ENCODE measurements around the gene LVRN. TPM values are rescaled to one million over a fixed set of nuclear protein-coding genes. Genes with fewer than 3 reads are reported as not detected.
"Not testable (repeated sequence)": the region's sequence is repeated elsewhere in the genome, so short reads cannot be mapped to it uniquely, and the experiment has no call there.

LVRN gene, protein sequence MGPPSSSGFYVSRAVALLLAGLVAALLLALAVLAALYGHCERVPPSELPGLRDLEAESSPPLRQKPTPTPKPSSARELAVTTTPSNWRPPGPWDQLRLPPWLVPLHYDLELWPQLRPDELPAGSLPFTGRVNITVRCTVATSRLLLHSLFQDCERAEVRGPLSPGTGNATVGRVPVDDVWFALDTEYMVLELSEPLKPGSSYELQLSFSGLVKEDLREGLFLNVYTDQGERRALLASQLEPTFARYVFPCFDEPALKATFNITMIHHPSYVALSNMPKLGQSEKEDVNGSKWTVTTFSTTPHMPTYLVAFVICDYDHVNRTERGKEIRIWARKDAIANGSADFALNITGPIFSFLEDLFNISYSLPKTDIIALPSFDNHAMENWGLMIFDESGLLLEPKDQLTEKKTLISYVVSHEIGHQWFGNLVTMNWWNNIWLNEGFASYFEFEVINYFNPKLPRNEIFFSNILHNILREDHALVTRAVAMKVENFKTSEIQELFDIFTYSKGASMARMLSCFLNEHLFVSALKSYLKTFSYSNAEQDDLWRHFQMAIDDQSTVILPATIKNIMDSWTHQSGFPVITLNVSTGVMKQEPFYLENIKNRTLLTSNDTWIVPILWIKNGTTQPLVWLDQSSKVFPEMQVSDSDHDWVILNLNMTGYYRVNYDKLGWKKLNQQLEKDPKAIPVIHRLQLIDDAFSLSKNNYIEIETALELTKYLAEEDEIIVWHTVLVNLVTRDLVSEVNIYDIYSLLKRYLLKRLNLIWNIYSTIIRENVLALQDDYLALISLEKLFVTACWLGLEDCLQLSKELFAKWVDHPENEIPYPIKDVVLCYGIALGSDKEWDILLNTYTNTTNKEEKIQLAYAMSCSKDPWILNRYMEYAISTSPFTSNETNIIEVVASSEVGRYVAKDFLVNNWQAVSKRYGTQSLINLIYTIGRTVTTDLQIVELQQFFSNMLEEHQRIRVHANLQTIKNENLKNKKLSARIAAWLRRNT
- total RNA-seq = 0.17 and 0.23 TPM in 2 replicates

DNA sequence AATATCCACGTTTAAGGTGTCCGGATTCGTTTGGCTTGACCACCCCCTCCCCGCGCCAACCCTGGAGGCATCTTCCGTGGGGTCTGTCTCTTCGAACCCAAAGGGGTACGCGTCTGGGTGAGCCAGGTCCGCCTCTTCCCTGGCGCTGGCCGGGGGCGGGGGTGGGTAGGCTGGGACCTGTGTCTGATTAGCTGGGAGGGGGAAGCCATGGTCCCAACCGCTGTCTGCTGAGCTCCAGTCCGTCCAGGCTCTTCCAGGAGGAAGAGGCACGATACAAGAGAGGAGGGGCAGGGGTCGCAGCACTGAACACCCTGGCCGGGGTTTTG is at the start of gene LVRN:
Gene LVRN (plus strand): TSS at position 237 of the 326 bp plus-strand sequence. CDS start 143 bp downstream, outside the sequence.
- no peak for DNase-seq

DNA sequence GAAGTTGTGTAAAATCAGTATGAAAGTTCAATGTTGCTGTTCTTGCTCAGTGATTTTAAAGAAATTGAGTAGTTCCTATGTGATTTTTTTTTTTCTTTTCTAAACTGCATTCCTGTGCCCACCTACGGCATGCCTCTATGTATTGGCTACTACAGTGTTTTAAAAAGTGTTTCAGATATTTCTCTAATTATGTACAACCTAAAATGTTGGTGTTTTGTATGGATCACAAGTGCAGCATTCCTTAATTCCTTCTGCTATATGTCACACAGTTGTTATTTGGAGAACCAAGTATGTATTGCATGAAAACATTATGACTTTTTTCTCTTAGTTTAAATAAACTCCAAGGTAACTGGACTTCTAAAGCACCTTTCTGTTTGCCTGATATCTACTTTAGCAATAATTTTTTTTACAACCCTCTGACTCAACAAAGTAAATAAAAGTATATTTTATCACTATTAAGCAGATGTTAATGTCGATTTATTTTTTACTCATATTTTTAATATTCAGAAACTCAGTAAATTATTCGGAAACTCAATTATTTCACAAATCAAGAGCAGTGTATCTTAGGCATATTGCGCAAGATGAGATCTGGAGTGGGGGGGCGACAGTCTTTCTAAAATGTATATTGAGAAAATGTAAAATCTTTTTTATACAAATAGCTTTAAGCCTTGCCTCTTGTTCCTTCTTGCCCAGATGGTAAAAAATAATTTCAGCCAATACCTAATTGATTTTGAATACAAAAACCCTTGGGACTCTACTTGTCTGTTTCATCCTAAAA is 48.5 kb upstream of the LVRN start:
- not testable (repeated sequence) for DNase-seq

DNA sequence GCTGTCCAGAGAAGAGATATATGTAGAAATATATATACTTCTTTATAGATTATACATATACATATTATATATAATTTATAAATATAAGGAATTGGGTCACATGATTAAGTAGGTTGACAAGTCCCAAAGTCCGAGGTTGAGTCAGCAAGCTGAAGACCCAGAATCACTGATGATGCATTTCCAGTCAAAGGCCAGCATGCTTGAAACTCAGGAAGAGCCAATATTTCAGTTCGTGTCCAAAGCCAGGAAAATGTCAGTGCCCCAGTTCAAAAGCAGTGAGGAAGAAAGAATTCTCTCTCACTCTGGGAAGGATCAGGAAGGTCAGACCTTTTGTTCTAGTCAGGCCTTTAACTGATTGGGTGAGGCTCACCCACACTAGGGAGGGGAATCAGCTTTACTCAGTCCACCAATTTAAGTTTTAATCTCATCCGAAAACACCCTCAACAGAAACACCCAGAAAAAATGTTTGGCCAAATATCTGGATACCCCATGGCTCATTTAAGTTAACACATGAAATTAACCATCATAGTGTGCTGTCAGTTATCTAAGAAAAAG is 42.0 kb upstream of the LVRN start:
- DNase-seq = peak; percentile 17

DNA sequence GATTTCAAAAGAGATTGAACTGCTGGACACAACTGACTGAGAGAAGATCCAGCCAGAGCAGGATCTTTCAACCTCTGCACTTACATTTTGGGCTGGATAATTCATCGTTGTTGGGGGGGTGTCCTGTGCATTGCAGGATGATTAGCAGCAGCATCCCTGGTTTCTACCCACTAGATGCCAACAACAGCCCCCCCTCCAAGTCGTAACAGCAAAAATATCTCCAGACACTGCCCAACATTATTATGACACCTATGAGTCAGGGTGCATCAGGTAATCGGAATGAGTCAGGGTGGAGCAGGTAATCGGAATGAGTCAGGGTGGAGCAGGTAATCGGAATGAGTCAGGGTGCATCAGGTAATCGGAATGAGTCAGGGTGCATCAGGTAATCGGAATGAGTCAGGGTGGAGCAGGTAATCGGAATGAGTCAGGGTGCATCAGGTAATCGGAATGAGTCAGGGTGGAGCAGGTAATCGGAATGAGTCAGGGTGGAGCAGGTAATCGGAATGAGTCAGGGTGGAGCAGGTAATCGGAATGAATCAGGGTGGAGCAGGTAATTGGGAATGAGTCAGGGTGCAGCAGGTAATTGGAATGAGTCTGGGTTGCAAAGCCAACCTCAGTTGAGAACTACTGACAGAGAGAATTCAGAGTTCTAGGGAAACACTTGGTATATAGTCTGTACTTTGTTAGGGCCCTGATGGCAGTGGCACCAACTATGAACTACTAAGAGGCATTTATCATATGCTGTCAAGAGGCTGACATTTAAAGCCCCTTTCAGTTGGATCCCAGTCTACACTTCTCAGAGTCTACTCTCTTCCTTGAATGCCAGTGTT is 33.5 kb upstream of the LVRN start:
- DNase-seq = not testable (repeated sequence)

DNA sequence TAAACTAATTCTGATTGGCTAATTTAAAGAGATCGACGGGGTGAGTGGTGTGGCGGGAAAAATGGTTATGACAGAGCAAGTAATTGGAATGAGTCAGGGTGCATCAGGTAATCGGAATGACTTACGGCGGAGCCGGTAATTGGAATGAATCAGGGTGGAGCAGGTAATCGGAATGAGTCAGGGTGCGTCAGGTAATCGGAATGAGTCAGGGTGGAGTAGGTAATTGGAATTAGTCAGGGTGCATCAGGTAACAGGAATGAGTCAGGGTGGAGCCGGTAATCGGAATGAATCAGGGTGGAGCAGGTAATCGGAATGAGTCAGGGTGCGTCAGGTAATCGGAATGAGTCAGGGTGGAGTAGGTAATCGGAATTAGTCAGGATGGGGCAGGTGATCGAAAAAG is 32.1 kb upstream of the LVRN start:
- DNase-seq = not testable (repeated sequence)

DNA sequence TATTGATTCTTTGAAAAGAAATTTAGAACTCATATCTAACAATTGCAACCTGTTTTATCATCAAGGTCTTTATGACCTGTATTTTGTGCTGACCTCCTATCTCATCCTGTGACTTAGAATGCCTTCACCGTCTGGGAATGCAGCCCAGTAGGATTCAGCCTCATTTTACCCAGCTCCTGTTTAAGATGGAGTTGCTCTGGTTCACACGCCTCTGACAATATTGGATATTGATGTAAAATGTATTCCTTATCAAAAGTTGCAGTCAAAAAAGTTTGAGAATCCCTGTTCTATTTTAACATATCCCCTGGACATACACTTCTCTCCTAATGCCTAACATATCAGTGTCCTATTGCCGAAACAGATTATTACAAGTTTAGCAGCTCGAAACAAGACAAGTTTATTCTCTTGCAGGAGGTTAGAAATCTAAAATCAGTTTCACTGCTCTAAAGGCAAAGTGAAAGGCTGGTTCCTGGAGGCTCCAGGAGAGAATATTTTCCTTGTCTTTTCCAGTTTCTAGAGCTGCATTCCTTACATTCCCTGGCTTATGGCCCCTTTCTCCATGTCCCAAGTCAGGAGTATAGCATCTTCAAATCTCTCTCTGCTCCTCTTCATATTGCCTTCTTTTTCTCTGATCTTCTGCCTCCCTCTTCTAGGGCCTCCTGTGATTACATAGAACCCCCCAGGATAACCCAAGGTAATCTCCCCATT is 31.5 kb upstream of the LVRN start:
- no peak for DNase-seq

DNA sequence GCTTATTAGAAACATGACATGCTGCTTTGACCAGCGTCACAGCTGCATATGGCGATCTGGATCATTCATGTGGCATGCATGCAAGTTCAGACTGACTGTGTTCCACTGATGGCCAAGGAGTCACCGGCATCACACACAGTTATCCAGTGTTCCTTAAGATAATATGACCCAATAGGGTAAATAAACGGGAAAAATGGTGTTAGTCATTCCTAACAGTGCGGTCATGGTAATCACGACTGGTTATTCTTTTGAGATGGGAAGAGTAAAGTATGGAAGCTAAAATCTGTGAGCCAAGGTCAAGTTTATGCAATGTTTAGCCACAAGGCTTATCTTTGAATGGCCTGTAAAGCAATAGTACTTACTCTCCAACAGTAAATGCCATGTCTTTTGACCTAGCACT is 29.3 kb upstream of the LVRN start:
- no peak for DNase-seq

DNA sequence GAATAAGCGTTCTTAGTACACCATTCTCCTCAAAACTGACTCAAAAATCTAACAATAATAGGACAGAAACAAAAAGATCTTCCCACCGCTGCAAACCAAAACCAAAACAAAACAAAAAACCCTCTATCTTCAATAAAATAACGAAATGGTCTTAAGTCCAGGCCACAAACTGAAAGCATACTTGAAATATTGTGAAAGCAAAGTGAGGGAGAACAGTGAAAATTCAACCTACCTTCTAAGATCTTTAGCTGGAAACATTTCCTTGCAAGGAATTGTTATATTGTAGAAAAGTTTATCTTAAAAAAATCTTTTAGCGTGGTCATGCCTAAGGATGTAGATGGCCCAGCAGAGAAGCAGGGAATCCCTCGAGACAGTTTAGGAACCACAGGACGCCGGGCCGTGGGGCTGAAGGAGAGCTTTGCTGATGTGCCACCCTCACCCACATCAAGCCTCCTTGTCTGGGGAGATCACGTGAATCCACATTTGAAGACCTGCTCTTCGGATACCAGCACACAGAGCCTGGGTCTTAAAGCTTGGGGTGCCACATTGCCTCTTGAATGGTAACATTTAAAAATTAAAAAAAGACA is 27.8 kb upstream of the LVRN start:
- DNase-seq = no peak

DNA sequence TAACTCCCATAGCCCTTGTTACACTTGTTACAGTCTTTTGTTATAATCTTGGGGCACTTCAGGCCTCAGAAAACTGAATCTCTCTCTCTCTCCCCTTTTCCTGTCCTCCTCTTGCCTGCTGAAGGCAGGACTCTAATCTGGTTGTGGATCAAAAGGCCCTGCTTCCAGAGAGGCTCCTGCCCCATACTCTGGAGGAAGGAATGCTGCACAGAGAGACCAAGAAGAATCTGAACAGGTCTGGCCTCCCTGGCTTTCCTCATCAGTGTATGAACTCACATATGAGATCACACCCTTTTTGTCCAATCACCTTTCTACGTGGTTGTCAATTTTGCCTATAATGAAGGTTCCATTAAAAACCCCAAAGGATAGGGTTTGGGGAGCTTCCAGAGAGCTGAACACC is 26.2 kb upstream of the LVRN start:
- no peak for DNase-seq

DNA sequence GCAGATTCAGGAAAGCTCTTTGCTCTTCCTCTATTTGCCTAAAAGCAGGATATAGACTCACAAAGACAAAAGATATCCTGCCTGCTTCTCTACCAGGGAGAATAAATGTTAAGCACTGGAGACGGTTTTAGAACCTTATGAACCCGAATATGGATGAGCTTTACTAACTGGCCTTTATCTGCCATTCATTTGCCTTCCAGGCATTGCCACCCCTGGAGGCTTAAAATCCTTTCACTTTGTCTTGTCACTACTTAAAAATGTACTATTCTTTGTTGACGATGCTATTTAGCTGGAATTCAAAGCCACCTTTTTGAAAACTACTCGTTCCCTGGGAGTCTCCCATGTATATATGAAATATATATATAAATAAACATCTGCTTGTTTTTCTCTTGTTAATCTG is 23.2 kb upstream of the LVRN start:
- no peak for DNase-seq

DNA sequence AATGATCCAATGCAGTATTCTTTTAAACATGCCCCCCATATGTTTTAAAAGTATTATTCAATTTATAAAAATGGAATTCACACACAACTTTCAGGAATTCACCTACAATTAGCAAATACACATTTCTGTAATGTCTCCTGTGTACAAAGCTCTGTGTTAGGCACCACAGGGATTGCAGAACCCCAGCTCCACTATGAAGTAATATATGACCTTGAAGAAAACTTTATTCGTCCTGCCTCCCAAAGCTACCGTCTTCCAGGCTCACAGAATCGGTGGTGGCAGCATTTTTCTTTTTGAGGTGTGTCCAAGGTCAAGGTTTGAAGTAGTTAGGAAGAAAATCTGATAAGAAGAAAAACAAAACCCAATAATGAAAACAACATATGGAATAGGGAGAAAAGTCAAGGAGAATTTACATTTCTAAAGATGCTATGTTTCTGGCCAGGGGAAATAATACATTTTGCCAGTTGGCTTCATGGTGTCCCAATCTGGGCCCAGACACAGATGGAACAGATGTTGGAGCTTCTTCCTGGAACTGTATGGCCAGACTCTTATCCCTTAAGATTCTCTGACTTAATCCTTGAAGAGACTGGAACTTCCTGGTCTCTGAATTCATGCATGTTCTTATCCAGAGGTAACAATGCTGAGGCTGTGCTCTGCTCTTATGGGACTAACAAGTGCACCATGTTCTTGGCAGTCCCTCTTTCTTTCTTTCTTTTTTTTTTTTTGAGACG is 22.0 kb upstream of the LVRN start:
- no peak for DNase-seq

DNA sequence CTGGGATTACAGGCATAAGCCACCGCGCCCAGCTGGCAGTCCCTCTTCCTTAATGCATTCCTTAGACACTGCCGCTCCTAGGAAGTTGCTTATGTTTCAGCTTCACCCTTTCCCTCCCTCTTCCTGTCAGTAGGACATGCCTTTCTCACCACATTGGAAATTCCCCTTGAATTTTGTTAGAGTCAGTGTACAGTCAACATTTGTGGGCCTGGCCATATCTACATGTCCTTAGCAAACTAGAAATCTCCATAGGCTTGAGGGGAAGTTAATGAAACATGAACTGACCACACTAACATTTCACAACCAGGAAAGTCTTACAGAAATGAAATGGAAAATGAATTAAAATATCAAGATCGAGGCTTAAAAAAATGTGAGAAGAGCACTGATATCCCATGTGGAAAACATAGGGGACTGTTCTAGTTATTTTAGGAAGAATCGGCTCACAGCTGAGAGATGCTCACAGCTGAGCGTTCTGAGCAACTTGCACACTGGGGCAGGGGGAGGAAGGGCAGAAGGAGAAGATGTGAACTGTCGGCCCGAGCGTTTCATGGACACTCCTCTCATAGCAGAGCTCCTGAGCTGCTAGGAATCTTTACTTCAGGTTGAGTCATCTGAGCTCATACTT is 21.1 kb upstream of the LVRN start:
- no peak for DNase-seq

DNA sequence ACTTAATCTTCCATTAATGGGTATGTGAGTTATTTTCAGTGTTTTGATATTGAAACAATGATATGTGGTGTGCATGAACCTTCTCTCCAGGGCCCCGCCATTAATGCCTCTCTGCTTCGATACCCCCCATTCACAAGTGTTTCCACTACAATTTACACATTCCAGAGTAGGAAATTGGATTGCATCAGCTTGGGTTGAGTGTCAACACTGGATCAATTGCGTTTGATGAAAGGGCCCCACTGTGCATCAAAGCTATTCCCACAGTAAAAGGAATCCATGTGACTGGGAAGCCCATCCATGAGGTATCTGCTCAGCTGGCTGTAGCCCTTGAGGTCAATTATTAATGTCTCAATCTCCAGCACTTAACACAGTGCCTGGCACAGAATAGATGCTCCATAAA is 17.8 kb upstream of the LVRN start:
- no peak for DNase-seq

DNA sequence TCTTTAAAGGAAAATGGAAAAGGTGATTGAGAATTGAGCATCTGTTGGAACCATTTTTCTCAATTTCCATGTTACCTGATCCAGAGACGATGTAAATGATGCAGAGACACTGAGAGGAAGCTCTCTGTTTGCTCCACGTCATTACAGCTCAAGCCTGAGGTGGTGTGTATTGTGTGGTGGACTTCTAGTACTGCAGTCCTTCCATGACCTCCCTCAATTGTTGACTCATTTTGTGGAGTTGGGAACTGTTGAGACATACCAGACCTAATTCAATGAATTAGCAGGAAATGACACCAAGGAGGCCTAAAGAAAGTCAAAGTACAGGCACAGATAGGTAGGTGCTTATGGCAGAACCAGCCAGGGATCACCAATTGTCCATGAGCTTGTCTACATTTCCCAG is 15.6 kb upstream of the LVRN start:
- DNase-seq = no peak

DNA sequence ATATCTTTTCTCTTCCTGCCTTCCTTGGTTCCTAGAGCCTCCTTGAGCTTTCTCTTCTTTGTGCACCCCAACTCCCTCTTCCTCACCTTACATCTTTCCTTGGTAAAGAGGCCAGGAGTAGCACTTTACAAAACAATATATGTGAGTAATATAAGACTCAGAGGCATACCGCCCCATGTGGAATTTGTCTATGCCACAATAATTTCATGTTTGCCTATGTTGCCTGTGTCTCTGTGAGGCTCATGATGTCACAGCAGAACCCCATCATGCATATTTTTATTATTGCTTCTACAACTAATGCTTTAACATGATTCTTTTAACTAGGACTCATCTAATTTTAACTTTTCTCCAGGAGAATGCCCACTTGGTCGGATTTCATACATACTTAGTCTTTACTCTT is 15.0 kb upstream of the LVRN start:
- DNase-seq = no peak

DNA sequence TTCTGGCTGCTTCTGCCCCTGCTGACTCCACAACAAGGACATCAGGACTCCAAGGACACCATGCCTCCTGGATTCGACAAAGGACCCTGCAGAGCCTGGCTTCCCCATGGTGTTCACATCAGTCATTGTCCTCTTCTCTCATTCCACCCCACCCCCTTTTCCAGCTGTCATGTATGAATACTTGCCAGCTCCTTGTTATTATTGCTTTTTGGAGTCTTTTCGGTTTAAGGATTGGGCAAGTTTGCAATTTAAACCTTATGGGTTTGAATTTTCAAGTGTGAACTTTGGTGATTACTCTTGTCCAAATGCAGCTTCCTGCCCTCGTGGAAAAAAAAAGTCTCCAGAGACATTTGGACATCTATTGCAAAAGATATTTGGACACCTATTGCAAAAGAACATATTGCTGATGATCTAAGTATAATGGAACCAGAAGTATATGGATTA is 14.2 kb upstream of the LVRN start:
- no peak for DNase-seq

DNA sequence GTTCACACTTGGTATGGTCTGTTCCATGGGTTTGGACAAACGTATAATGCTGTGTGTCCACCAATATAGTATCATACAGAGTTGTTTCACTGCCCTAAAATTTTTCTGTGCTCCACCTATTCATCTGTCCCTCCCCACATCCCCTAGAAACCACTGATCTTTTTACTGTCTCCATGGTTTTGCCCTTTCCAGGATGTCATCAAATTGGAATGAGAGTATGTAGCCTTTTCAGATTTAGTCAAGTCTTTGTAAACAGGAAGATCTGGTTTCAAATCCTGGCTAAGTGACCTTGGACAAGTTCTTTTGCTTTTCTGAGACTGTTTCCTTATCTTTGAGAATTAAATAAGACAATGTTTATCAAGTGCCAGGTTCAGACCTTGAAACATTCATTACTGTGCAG is 13.2 kb upstream of the LVRN start:
- DNase-seq = no peak

DNA sequence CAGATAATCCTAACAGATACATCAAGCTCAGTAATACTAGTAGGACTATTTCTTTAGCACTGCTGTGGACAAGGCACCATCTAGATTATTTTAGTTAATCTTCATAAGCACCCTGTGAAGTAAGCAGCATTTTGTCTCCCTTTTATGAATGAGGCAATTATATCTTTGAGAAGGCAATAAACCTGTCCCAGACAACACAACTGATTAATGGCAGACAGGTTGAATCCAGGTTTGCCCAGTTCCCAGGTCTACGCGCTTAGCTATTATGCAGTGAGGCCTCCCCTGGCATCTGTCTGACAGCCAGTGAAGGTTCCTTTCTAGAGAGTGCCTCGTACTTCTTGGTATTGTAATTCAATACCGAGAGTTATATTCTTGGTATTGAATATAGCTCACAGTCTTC is 9.7 kb upstream of the LVRN start:
- no peak for DNase-seq

DNA sequence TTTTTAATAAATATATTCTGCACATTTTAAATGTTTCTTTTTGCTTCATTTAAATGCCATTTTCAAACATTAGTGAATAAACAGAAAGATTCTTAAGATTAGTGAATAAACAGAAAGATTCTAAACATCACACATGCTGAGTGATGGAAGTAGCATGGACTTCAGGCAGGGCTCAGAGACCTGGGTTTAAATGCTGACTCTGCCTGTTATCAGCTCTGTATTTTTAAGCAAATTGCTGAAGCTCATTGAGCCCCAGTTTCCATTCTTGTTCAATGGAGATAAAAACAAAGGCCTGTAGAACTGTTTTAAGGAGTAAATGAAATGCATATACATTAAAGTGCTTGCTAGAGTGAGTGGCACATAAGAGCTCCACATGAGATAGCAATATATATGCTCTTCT is 8.1 kb upstream of the LVRN start:
- DNase-seq = no peak

Measured in dermis blood vessel endothelial cell (primary cell).